Effector memory CD4-positive, alpha-beta T cell (primary cell): ENCODE measurements around the gene ZNF417.
A peak's percentile ranks its signal among the peaks of the same experiment; 100 is the strongest.
"Not testable (repeated sequence)": the region's sequence is repeated elsewhere in the genome, so short reads cannot be mapped to it uniquely, and the experiment has no call there.

ENCODE experiments used
- DNase-seq, 3 donors: peaks; one replicate each; pipeline ENCODE4 v3.0.0-alpha.2; 2020
- H3K27ac ChIP-seq: 2 replicates; pipeline ENCODE4 v1.7.0; 2013; ENCODE audit warnings: mild to moderate bottlenecking, low read length, moderate library complexity; ENCODE audit not compliant: insufficient read depth, poor library complexity, severe bottlenecking
- H3K27me3 ChIP-seq: replicated peaks from 2 replicates; pipeline ENCODE4 v1.7.0; 2013; ENCODE audit warnings: mild to moderate bottlenecking, low read length; ENCODE audit not compliant: insufficient read depth, control insufficient read depth, poor library complexity, severe bottlenecking
- H3K36me3 ChIP-seq: 2 replicates; pipeline ENCODE4 v1.7.0; 2013; ENCODE audit warnings: mild to moderate bottlenecking, low read length, moderate library complexity; ENCODE audit not compliant: control insufficient read depth, insufficient read depth
- H3K4me1 ChIP-seq: 2 replicates; pipeline ENCODE4 v1.7.0; 2013; ENCODE audit warnings: low read length, mild to moderate bottlenecking; ENCODE audit not compliant: control insufficient read depth, insufficient read depth, poor library complexity, severe bottlenecking
- H3K4me3 ChIP-seq: 2 replicates; pipeline ENCODE4 v1.7.0; 2013; ENCODE audit warnings: low read length, low read depth, mild to moderate bottlenecking; ENCODE audit not compliant: insufficient read depth, poor library complexity, severe bottlenecking
- H3K9me3 ChIP-seq: 2 replicates; pipeline ENCODE4 v1.7.0; 2013; ENCODE audit warnings: mild to moderate bottlenecking, low read length, moderate library complexity; ENCODE audit not compliant: control insufficient read depth
- total RNA-seq, 3 donors: gene quantifications; one replicate each; lab custom pipeline; 2026; lab: John Stamatoyannopoulos, UW

The ZNF417 gene
- 30.6 to 41.1 (median 38.3) reads per million in 3 donors for total RNA-seq

GRCh38 chr19:57916168-57916995, at the start of gene ZNF417:
TSS of gene ZNF417 (minus strand) at chr19:57916592. CDS start at chr19:57916411, 181 bp downstream.
- Histone ChIP-seq H3K4me3 (peak within 1 kb of the TSS; percentile 81), H3K27ac (peak within 1 kb of the TSS; percentile 85)
- H3K27me3 ChIP-seq, H3K4me1 ChIP-seq, H3K9me3 ChIP-seq, H3K36me3 ChIP-seq: not testable (repeated sequence)
- DNase-seq: peak; percentile 82 to 85 (median 83)

- H3K9me3 ChIP-seq: peaks cover 15% of the 10 kb centered on the region
These were observed 48.4 kb upstream of the ZNF417 start for GRCh38 chr19:57964761-57965160.

GRCh38 chr19:57961785-57962184, 45.4 kb upstream of the ZNF417 start:
- H3K4me3 ChIP-seq: no peak overlapping the region
- H3K9me3 ChIP-seq: peaks cover 6% of the 10 kb centered on the region

More at GRCh38 chr19:57964761-57965160, 48.4 kb upstream of the ZNF417 start:
- no peak for DNase-seq
- H3K27ac ChIP-seq: no peak overlapping the region
- H3K36me3 ChIP-seq: no peaks in the 10 kb centered on the region
- no peak overlapping the region for H3K4me3 ChIP-seq
- H3K27me3 ChIP-seq: no peaks in the 10 kb centered on the region
- H3K4me1 ChIP-seq: no peaks in the 10 kb centered on the region

GRCh38 chr19:57954996-57955395, 38.6 kb upstream of the ZNF417 start:
- no peak overlapping the region for H3K4me3 ChIP-seq
- H3K27ac ChIP-seq: no peak overlapping the region
- H3K36me3 ChIP-seq: no peaks in the 10 kb centered on the region
- no peaks in the 10 kb centered on the region for H3K27me3 ChIP-seq
- DNase-seq: no peak
- no peaks in the 10 kb centered on the region for H3K9me3 ChIP-seq
- H3K4me1 ChIP-seq: no peaks in the 10 kb centered on the region

More at GRCh38 chr19:57961785-57962184, 45.4 kb upstream of the ZNF417 start:
- Histone ChIP-seq H3K36me3 (no peaks in the 10 kb centered on the region), H3K4me1 (no peaks in the 10 kb centered on the region), H3K27me3 (no peaks in the 10 kb centered on the region), H3K27ac (no peak overlapping the region)
- DNase-seq: no peak

GRCh38 chr19:57949702-57950101, 33.3 kb upstream of the ZNF417 start:
- peaks cover 6% of the 10 kb centered on the region for H3K9me3 ChIP-seq
- no peak overlapping the region for H3K4me3 ChIP-seq
- H3K27me3 ChIP-seq: no peaks in the 10 kb centered on the region
- no peaks in the 10 kb centered on the region for H3K36me3 ChIP-seq
- DNase-seq: no peak
- no peak overlapping the region for H3K27ac ChIP-seq
- H3K4me1 ChIP-seq: no peaks in the 10 kb centered on the region

- no peaks in the 10 kb centered on the region for H3K4me1 ChIP-seq
- DNase-seq: no peak
- H3K9me3 ChIP-seq: peaks cover 7% of the 10 kb centered on the region
- no peaks in the 10 kb centered on the region for H3K27me3 ChIP-seq
- no peak overlapping the region for H3K4me3 ChIP-seq
- no peak overlapping the region for H3K27ac ChIP-seq
- H3K36me3 ChIP-seq: no peaks in the 10 kb centered on the region
These were observed 32.9 kb upstream of the ZNF417 start for GRCh38 chr19:57949296-57949695.

- peaks cover 24% of the 10 kb centered on the region for H3K9me3 ChIP-seq
- DNase-seq: peak; percentile 67 to 78 (median 76)
- H3K4me3 ChIP-seq: peak within 1 kb of the TSS; percentile 86
- H3K36me3 ChIP-seq: peaks cover 16% of the 10 kb centered on the region
- no peaks in the 10 kb centered on the region for H3K4me1 ChIP-seq
- H3K27me3 ChIP-seq: no peaks in the 10 kb centered on the region
- H3K27ac ChIP-seq: peak within 1 kb of the TSS; percentile 64
These were observed 31.2 kb upstream of the ZNF417 start, which contains the start of gene ZNF256 for GRCh38 chr19:57947419-57948134. TSS of gene ZNF256 (minus strand) at chr19:57947706. CDS start at chr19:57947474, 232 bp downstream.

- Histone ChIP-seq H3K27ac (peak overlapping the region; percentile 64), H3K9me3 (peaks cover 29% of the 10 kb centered on the region), H3K4me1 (no peaks in the 10 kb centered on the region), H3K27me3 (no peaks in the 10 kb centered on the region), H3K36me3 (peaks cover 21% of the 10 kb centered on the region), H3K4me3 (peak overlapping the region; percentile 86)
- DNase-seq: no peak
These were observed 30.7 kb upstream of the ZNF417 start for GRCh38 chr19:57947088-57947418.

- peak overlapping the region; percentile 86 for H3K4me3 ChIP-seq
- H3K36me3 ChIP-seq: peaks cover 29% of the 10 kb centered on the region
- no peaks in the 10 kb centered on the region for H3K4me1 ChIP-seq
- no peaks in the 10 kb centered on the region for H3K27me3 ChIP-seq
- H3K27ac ChIP-seq: no peak overlapping the region
- H3K9me3 ChIP-seq: peaks cover 34% of the 10 kb centered on the region
- no peak for DNase-seq
These were observed 29.9 kb upstream of the ZNF417 start for GRCh38 chr19:57946316-57946715.

- Histone ChIP-seq H3K27ac (no peak overlapping the region), H3K9me3 (peaks cover 51% of the 10 kb centered on the region), H3K4me1 (no peaks in the 10 kb centered on the region), H3K36me3 (peaks cover 49% of the 10 kb centered on the region), H3K27me3 (no peaks in the 10 kb centered on the region), H3K4me3 (no peak overlapping the region)
- no peak for DNase-seq
These were observed 25.2 kb upstream of the ZNF417 start for GRCh38 chr19:57941593-57941992.
